ENCODE measurements around the gene FRAS1.

The FRAS1 gene

GRCh38 chr4:78565971-78566372 lies 508.8 kb downstream of the FRAS1 start:
- H3K27ac ChIP-seq (ENCODE audit: low read depth, low read length): no peak overlapping the region
- 79% methylated on average over 2 of the region's 2 CpGs for WGBS
- H3K36me3 ChIP-seq (ENCODE audit: insufficient read depth, low read length): peaks cover 3% of the 10 kb centered on the region; the same call in 1 of the 2 replicates
- H3K9ac ChIP-seq (ENCODE audit: low read depth, low read length): no peak overlapping the region
- no peaks in the 10 kb centered on the region for H3K27me3 ChIP-seq (ENCODE audit: insufficient read depth, low read length)
- H3K4me1 ChIP-seq (ENCODE audit: insufficient read depth, low read length): peaks cover 57% of the 10 kb centered on the region
- no peaks in the 10 kb centered on the region for H3K9me3 ChIP-seq (ENCODE audit: insufficient read depth, low read depth, low read length)
- H3K4me3 ChIP-seq (ENCODE audit: low read length): no peak overlapping the region

- 89% methylated on average over 8 of the region's 8 CpGs for WGBS
- H3K9me3 ChIP-seq (ENCODE audit: insufficient read depth, low read depth, low read length): no peaks in the 10 kb centered on the region
- peak overlapping the region; percentile 0; the same call in 1 of the 2 replicates for H3K27ac ChIP-seq (ENCODE audit: low read depth, low read length)
- no peak overlapping the region for H3K9ac ChIP-seq (ENCODE audit: low read depth, low read length)
- peaks cover 47% of the 10 kb centered on the region for H3K4me1 ChIP-seq (ENCODE audit: insufficient read depth, low read length)
- no peak overlapping the region for H3K4me3 ChIP-seq (ENCODE audit: low read length)
- peaks cover 8% of the 10 kb centered on the region; the same call in 1 of the 2 replicates for H3K36me3 ChIP-seq (ENCODE audit: insufficient read depth, low read length)
- no peaks in the 10 kb centered on the region for H3K27me3 ChIP-seq (ENCODE audit: insufficient read depth, low read length)
These were observed 509.8 kb downstream of the FRAS1 start for GRCh38 chr4:78566834-78567499.

- H3K9me3 ChIP-seq (ENCODE audit: insufficient read depth, low read depth, low read length): no peaks in the 10 kb centered on the region
- 82% methylated on average over 2 of the region's 2 CpGs for WGBS
- no peak overlapping the region for H3K9ac ChIP-seq (ENCODE audit: low read depth, low read length)
- H3K27ac ChIP-seq (ENCODE audit: low read depth, low read length): peak overlapping the region; percentile 56; the same call in 1 of the 2 replicates
- no peaks in the 10 kb centered on the region for H3K27me3 ChIP-seq (ENCODE audit: insufficient read depth, low read length)
- no peak overlapping the region for H3K4me3 ChIP-seq (ENCODE audit: low read length)
- H3K36me3 ChIP-seq (ENCODE audit: insufficient read depth, low read length): peaks cover 8% of the 10 kb centered on the region; the same call in 1 of the 2 replicates
- peaks cover 41% of the 10 kb centered on the region for H3K4me1 ChIP-seq (ENCODE audit: insufficient read depth, low read length)
These were observed 510.5 kb downstream of the FRAS1 start for GRCh38 chr4:78567500-78568060.

GRCh38 chr4:78568640-78569305 lies 511.6 kb downstream of the FRAS1 start:
- no peak overlapping the region for H3K9ac ChIP-seq (ENCODE audit: low read depth, low read length)

GRCh38 chr4:78569306-78569821 lies 512.2 kb downstream of the FRAS1 start:
- no peak overlapping the region for H3K9ac ChIP-seq (ENCODE audit: low read depth, low read length)
- H3K4me3 ChIP-seq (ENCODE audit: low read length): no peak overlapping the region
- H3K27ac ChIP-seq (ENCODE audit: low read depth, low read length): no peak overlapping the region
- H3K9me3 ChIP-seq (ENCODE audit: insufficient read depth, low read depth, low read length): no peaks in the 10 kb centered on the region
- peaks cover 15% of the 10 kb centered on the region for H3K36me3 ChIP-seq (ENCODE audit: insufficient read depth, low read length)
- WGBS: 78% methylated on average over 6 of the region's 6 CpGs
- H3K4me1 ChIP-seq (ENCODE audit: insufficient read depth, low read length): peaks cover 33% of the 10 kb centered on the region
- no peaks in the 10 kb centered on the region for H3K27me3 ChIP-seq (ENCODE audit: insufficient read depth, low read length)

More at GRCh38 chr4:78568640-78569305, 511.6 kb downstream of the FRAS1 start:
- Histone ChIP-seq H3K4me1 (ENCODE audit: insufficient read depth, low read length) (peaks cover 33% of the 10 kb centered on the region), H3K9me3 (ENCODE audit: insufficient read depth, low read depth, low read length) (no peaks in the 10 kb centered on the region), H3K27ac (ENCODE audit: low read depth, low read length) (no peak overlapping the region), H3K27me3 (ENCODE audit: insufficient read depth, low read length) (no peaks in the 10 kb centered on the region), H3K36me3 (ENCODE audit: insufficient read depth, low read length) (peaks cover 12% of the 10 kb centered on the region), H3K4me3 (ENCODE audit: low read length) (no peak overlapping the region)
- WGBS: 94% methylated on average over 3 of the region's 3 CpGs

- Histone ChIP-seq H3K9ac (ENCODE audit: low read depth, low read length) (no peak overlapping the region), H3K27ac (ENCODE audit: low read depth, low read length) (no peak overlapping the region), H3K4me1 (ENCODE audit: insufficient read depth, low read length) (peaks cover 33% of the 10 kb centered on the region), H3K27me3 (ENCODE audit: insufficient read depth, low read length) (no peaks in the 10 kb centered on the region), H3K9me3 (ENCODE audit: insufficient read depth, low read depth, low read length) (no peaks in the 10 kb centered on the region), H3K36me3 (ENCODE audit: insufficient read depth, low read length) (peaks cover 21% of the 10 kb centered on the region), H3K4me3 (ENCODE audit: low read length) (no peak overlapping the region)
- 100% methylated on average over 1 of the region's 2 CpGs for WGBS
These were observed 513.0 kb downstream of the FRAS1 start for GRCh38 chr4:78570117-78570516.

- Histone ChIP-seq H3K27me3 (ENCODE audit: insufficient read depth, low read length) (no peaks in the 10 kb centered on the region), H3K9me3 (ENCODE audit: insufficient read depth, low read depth, low read length) (no peaks in the 10 kb centered on the region), H3K27ac (ENCODE audit: low read depth, low read length) (no peak overlapping the region), H3K36me3 (ENCODE audit: insufficient read depth, low read length) (peaks cover 31% of the 10 kb centered on the region), H3K9ac (ENCODE audit: low read depth, low read length) (no peak overlapping the region), H3K4me3 (ENCODE audit: low read length) (no peak overlapping the region), H3K4me1 (ENCODE audit: insufficient read depth, low read length) (peaks cover 20% of the 10 kb centered on the region)
- WGBS: 94% methylated on average over 1 of the region's 1 CpG
These were observed 514.7 kb downstream of the FRAS1 start for GRCh38 chr4:78571804-78572203.

GRCh38 chr4:78578674-78579425 lies 521.7 kb downstream of the FRAS1 start:
- Histone ChIP-seq H3K9me3 (ENCODE audit: insufficient read depth, low read depth, low read length) (no peaks in the 10 kb centered on the region), H3K27ac (ENCODE audit: low read depth, low read length) (no peak overlapping the region), H3K27me3 (ENCODE audit: insufficient read depth, low read length) (no peaks in the 10 kb centered on the region), H3K4me3 (ENCODE audit: low read length) (no peak overlapping the region), H3K4me1 (ENCODE audit: insufficient read depth, low read length) (no peaks in the 10 kb centered on the region), H3K36me3 (ENCODE audit: insufficient read depth, low read length) (peaks cover 59% of the 10 kb centered on the region), H3K9ac (ENCODE audit: low read depth, low read length) (no peak overlapping the region)
- WGBS: 96% methylated on average over 3 of the region's 3 CpGs

GRCh38 chr4:78581618-78582017 lies 524.5 kb downstream of the FRAS1 start:
- no peak overlapping the region for H3K4me3 ChIP-seq (ENCODE audit: low read length)
- H3K9me3 ChIP-seq (ENCODE audit: insufficient read depth, low read depth, low read length): no peaks in the 10 kb centered on the region
- WGBS: 96% methylated on average over 3 of the region's 3 CpGs
- no peaks in the 10 kb centered on the region for H3K4me1 ChIP-seq (ENCODE audit: insufficient read depth, low read length)
- no peaks in the 10 kb centered on the region for H3K27me3 ChIP-seq (ENCODE audit: insufficient read depth, low read length)
- peaks cover 62% of the 10 kb centered on the region for H3K36me3 ChIP-seq (ENCODE audit: insufficient read depth, low read length)
- no peak overlapping the region for H3K27ac ChIP-seq (ENCODE audit: low read depth, low read length)
- no peak overlapping the region for H3K9ac ChIP-seq (ENCODE audit: low read depth, low read length)

GRCh38 chr4:78584863-78585547 lies 527.9 kb downstream of the FRAS1 start:
- no peaks in the 10 kb centered on the region for H3K27me3 ChIP-seq (ENCODE audit: insufficient read depth, low read length)
- 94% methylated on average over 4 of the region's 4 CpGs for WGBS
- H3K4me1 ChIP-seq (ENCODE audit: insufficient read depth, low read length): no peaks in the 10 kb centered on the region
- H3K36me3 ChIP-seq (ENCODE audit: insufficient read depth, low read length): peaks cover 78% of the 10 kb centered on the region
- H3K9ac ChIP-seq (ENCODE audit: low read depth, low read length): no peak overlapping the region
- H3K27ac ChIP-seq (ENCODE audit: low read depth, low read length): no peak overlapping the region
- H3K9me3 ChIP-seq (ENCODE audit: insufficient read depth, low read depth, low read length): no peaks in the 10 kb centered on the region
- no peak overlapping the region for H3K4me3 ChIP-seq (ENCODE audit: low read length)

Data from HUES64 (cell line).